Colonic mucosa (tissue), 4 donors: Measurements from ENCODE around the gene MUC5AC. TPM values are rescaled to one million over a fixed set of nuclear protein-coding genes. Genes with fewer than 3 reads are reported as not detected.

ENCODE experiments used
- DNase-seq: peaks from one replicate; pipeline ENCODE4 v3.0.0-alpha.2; 2020
- H3K27ac ChIP-seq: fragments of 200-600 bp; one replicate; pipeline ENCODE4 v1.8.0; 2021
- H3K27me3 ChIP-seq: fragments of 200-600 bp; one replicate; pipeline ENCODE4 v1.8.0; 2021
- H3K36me3 ChIP-seq: fragments of 200-600 bp; one replicate; pipeline ENCODE4 v1.8.0; 2021
- H3K4me1 ChIP-seq: fragments of 200-600 bp; one replicate; pipeline ENCODE4 v1.8.0; 2021; ENCODE audit warnings: mild to moderate bottlenecking
- H3K4me3 ChIP-seq: fragments of 200-600 bp; one replicate; pipeline ENCODE4 v1.8.0; 2021
- H3K9ac ChIP-seq, 2 donors: one replicate each; pipeline ENCODE4 v1.7.0; 2013; ENCODE audit warnings: control low read depth in 2 of 2, low read depth in 2 of 2, low read length in 2 of 2
- H3K9me3 ChIP-seq: fragments of 200-600 bp; one replicate; pipeline ENCODE4 v1.8.0; 2021
- CTCF ChIP-seq: fragments of 200-600 bp; IDR thresholded peaks from one replicate; pipeline ENCODE4 v1.8.0; 2022; ENCODE audit warnings: antibody characterized with exemption, mild to moderate bottlenecking
- intact Hi-C: fragments of 100-400 bp; cut with DNase I; formaldehyde crosslinking; loops from one replicate; pipeline ENCODE4 v1.14.1; 2022
- total RNA-seq, 2 donors: library from RNA; stranded (reverse); fragmentation: NEBNext Ultra II Directional in 1 of 2; extraction: Animal tissue kit (Norgen Biotek cat#: 25700) in 1 of 2; gene quantifications; one replicate each; pipeline ENCODE4 v1.2.1, GENCODE V29; 2021
- donor health status: healthy.
- donor health status: DM: no; HTN: no; CAD: no.
- donor health status: DM: no; HTN: no; CAD: no.

MUC5AC gene
- total RNA-seq, 2 donors from 2014 or later, result 0.03 to 0.20 TPM

- Histone ChIP-seq H3K9ac (no peak overlapping the region), H3K27me3 (peaks cover 5% of the 10 kb centered on the region), H3K36me3 (no peaks in the 10 kb centered on the region), H3K27ac (no peak overlapping the region), H3K9me3 (no peaks in the 10 kb centered on the region), H3K4me1 (no peaks in the 10 kb centered on the region), H3K4me3 (no peak overlapping the region)
- intact Hi-C loops, result no loop called here
- TF ChIP-seq CTCF, result no peak
- DNase-seq, result no peak
Measured at GRCh38 chr11:1194231-1194976, 36.7 kb downstream of the MUC5AC start.

GRCh38 chr11:1194977-1195681 is 37.4 kb downstream of the MUC5AC start:
- no peak overlapping the region for H3K27ac ChIP-seq
- no peak for DNase-seq
- H3K9me3 ChIP-seq, result no peaks in the 10 kb centered on the region
- H3K9ac ChIP-seq, result no peak overlapping the region
- peaks cover 12% of the 10 kb centered on the region for H3K27me3 ChIP-seq
- peaks cover under 1% of the 10 kb centered on the region for H3K4me1 ChIP-seq
- no peak overlapping the region for H3K4me3 ChIP-seq
- TF ChIP-seq CTCF, result no peak
- intact Hi-C loops, result no loop called here
- no peaks in the 10 kb centered on the region for H3K36me3 ChIP-seq

GRCh38 chr11:1195682-1196515 is 38.1 kb downstream of the MUC5AC start:
- Histone ChIP-seq H3K36me3 (no peaks in the 10 kb centered on the region), H3K4me3 (no peak overlapping the region), H3K27ac (no peak overlapping the region), H3K4me1 (peaks cover 4% of the 10 kb centered on the region), H3K9ac (no peak overlapping the region), H3K9me3 (no peaks in the 10 kb centered on the region), H3K27me3 (peaks cover 13% of the 10 kb centered on the region)
- intact Hi-C loops, result no loop called here
- TF ChIP-seq CTCF, result no peak
- no peak for DNase-seq

GRCh38 chr11:1196516-1197391 is 39.0 kb downstream of the MUC5AC start:
- H3K4me3 ChIP-seq, result no peak overlapping the region
- no peak overlapping the region for H3K27ac ChIP-seq
- intact Hi-C loops, result no loop called here
- peaks cover 13% of the 10 kb centered on the region for H3K27me3 ChIP-seq
- H3K4me1 ChIP-seq, result peaks cover 4% of the 10 kb centered on the region
- H3K9me3 ChIP-seq, result no peaks in the 10 kb centered on the region
- DNase-seq, result no peak
- H3K9ac ChIP-seq, result no peak overlapping the region
- no peak for TF ChIP-seq CTCF
- H3K36me3 ChIP-seq, result no peaks in the 10 kb centered on the region
